ENCODE measurements around the gene PDCD4. TPM values are rescaled to one million over a fixed set of nuclear protein-coding genes. Genes with fewer than 3 reads are reported as not detected.
A peak's percentile ranks its signal among the peaks of the same experiment; 100 is the strongest.

Gene PDCD4
- total RNA-seq, 2 experiments from 2014 or later, result 59.0 to 116 TPM

GRCh38 chr10:110850099-110850498 lies 21.6 kb upstream of the PDCD4 start:
- H4K20me1 ChIP-seq (ENCODE audit: insufficient read depth, low read length), result no peaks in the 10 kb centered on the region
- H3K4me1 ChIP-seq (ENCODE audit: insufficient read depth, low read length, poor library complexity, severe bottlenecking), result peaks cover 69% of the 10 kb centered on the region
- no peak overlapping the region for H2AFZ ChIP-seq (ENCODE audit: low read length)
- no peaks in the 10 kb centered on the region for H3K79me2 ChIP-seq (ENCODE audit: insufficient read depth, low read depth, low read length)
- ChIA-PET CTCF (ENCODE audit: unreplicated experiment) (no interaction called here), POLR2A (interaction anchor here (0.5 to 5.1 kb wide), 3 partner anchors 11 to 69 kb away, joined by 3 to 25 read pairs (median 8); no protein-coding TSS in a partner anchor)
- no peaks in the 10 kb centered on the region for H3K9me3 ChIP-seq (ENCODE audit: low read length)
- H3K4me2 ChIP-seq (ENCODE audit: low read length), result no peak overlapping the region
- TF ChIP-seq EZH2phosphoT487 (IDR thresholded peaks at IDR 0.05; ENCODE audit: borderline replicate concordance, low read depth, low read length), result no peak
- no peak for TF ChIP-seq CTCF (conservative IDR thresholded peaks at IDR 0.05; ENCODE audit: low read length)
- H3K4me3 ChIP-seq (ENCODE audit: low read depth, low read length, poor library complexity, severe bottlenecking), result no peak overlapping the region
- H3K9me2 ChIP-seq (ENCODE audit: insufficient read depth, low read length), result no peaks in the 10 kb centered on the region
- H3K36me3 ChIP-seq (ENCODE audit: insufficient read depth, low read length), result no peaks in the 10 kb centered on the region
- intact Hi-C loops (cut with micrococcal nuclease; ENCODE audit: unreplicated experiment), result no loop called here
- DNase-seq (ENCODE audit: low spot score), result no peak
- no peak overlapping the region for H3K27ac ChIP-seq (ENCODE audit: low read depth, low read length, poor library complexity, severe bottlenecking)
- BruUV-seq (replicated peaks), result no TSS peak

GRCh38 chr10:110851020-110851612 lies 20.6 kb upstream of the PDCD4 start:
- H3K4me2 ChIP-seq (ENCODE audit: low read length), result no peak overlapping the region
- DNase-seq (ENCODE audit: low spot score), result no peak
- no peak overlapping the region for H2AFZ ChIP-seq (ENCODE audit: low read length)
- no peaks in the 10 kb centered on the region for H3K79me2 ChIP-seq (ENCODE audit: insufficient read depth, low read depth, low read length)
- CTCF ChIA-PET (ENCODE audit: unreplicated experiment), result no interaction called here
- intact Hi-C loops (cut with micrococcal nuclease; ENCODE audit: unreplicated experiment), result no loop called here
- H3K4me1 ChIP-seq (ENCODE audit: insufficient read depth, low read length, poor library complexity, severe bottlenecking), result peaks cover 58% of the 10 kb centered on the region
- H3K9me3 ChIP-seq (ENCODE audit: low read length), result no peaks in the 10 kb centered on the region
- H3K27ac ChIP-seq (ENCODE audit: low read depth, low read length, poor library complexity, severe bottlenecking), result no peak overlapping the region
- POLR2A ChIA-PET, result interaction anchor here (1.0 to 5.1 kb wide), 3 partner anchors 10 to 18 kb away, joined by 3 to 25 read pairs (median 3); no protein-coding TSS in a partner anchor
- H4K20me1 ChIP-seq (ENCODE audit: insufficient read depth, low read length), result no peaks in the 10 kb centered on the region
- TF ChIP-seq CTCF (conservative IDR thresholded peaks at IDR 0.05; ENCODE audit: low read length) (no peak), EZH2phosphoT487 (IDR thresholded peaks at IDR 0.05; ENCODE audit: borderline replicate concordance, low read depth, low read length) (no peak)
- no TSS peak for BruUV-seq (replicated peaks)
- no peak overlapping the region for H3K4me3 ChIP-seq (ENCODE audit: low read depth, low read length, poor library complexity, severe bottlenecking)
- no peaks in the 10 kb centered on the region for H3K36me3 ChIP-seq (ENCODE audit: insufficient read depth, low read length)
- no peaks in the 10 kb centered on the region for H3K9me2 ChIP-seq (ENCODE audit: insufficient read depth, low read length)

GRCh38 chr10:110852255-110852896 lies 19.4 kb upstream of the PDCD4 start:
- Histone ChIP-seq H3K9me3 (ENCODE audit: low read length) (no peaks in the 10 kb centered on the region), H3K4me1 (ENCODE audit: insufficient read depth, low read length, poor library complexity, severe bottlenecking) (peaks cover 50% of the 10 kb centered on the region), H3K4me3 (ENCODE audit: low read depth, low read length, poor library complexity, severe bottlenecking) (no peak overlapping the region), H4K20me1 (ENCODE audit: insufficient read depth, low read length) (no peaks in the 10 kb centered on the region), H3K36me3 (ENCODE audit: insufficient read depth, low read length) (no peaks in the 10 kb centered on the region), H3K79me2 (ENCODE audit: insufficient read depth, low read depth, low read length) (no peaks in the 10 kb centered on the region), H3K4me2 (ENCODE audit: low read length) (peak overlapping the region; percentile 31), H2AFZ (ENCODE audit: low read length) (peak overlapping the region; percentile 38; the same call in 1 of the 2 replicates), H3K9me2 (ENCODE audit: insufficient read depth, low read length) (no peaks in the 10 kb centered on the region), H3K27ac (ENCODE audit: low read depth, low read length, poor library complexity, severe bottlenecking) (no peak overlapping the region)
- TF ChIP-seq EZH2phosphoT487 (IDR thresholded peaks at IDR 0.05; ENCODE audit: borderline replicate concordance, low read depth, low read length) (no peak), CTCF (conservative IDR thresholded peaks at IDR 0.05; ENCODE audit: low read length) (no peak)
- intact Hi-C loops (cut with micrococcal nuclease; ENCODE audit: unreplicated experiment), result no loop called here
- BruUV-seq (replicated peaks), result no TSS peak
- POLR2A ChIA-PET, result interaction anchor here (0.9 to 5.1 kb wide), 6 partner anchors 9 to 39 kb away, joined by 3 to 25 read pairs (median 10); no protein-coding TSS in a partner anchor
- CTCF ChIA-PET (ENCODE audit: unreplicated experiment), result interaction anchor here (1.1 kb wide), 1 partner anchor 14 kb away, joined by 4 read pairs; no protein-coding TSS in a partner anchor
- no peak for DNase-seq (ENCODE audit: low spot score)
